Activated CD8-positive, alpha-beta memory T cell treated with anti-CD3 and anti-CD28 coated beads for 24 hours (primary cell): ENCODE measurements around the gene BCAS4.

ENCODE experiments used
- DNase-seq: peaks from one replicate; pipeline ENCODE4 v3.0.0-alpha.2; 2020

BCAS4 gene

GRCh38 chr20:50857348-50857747, 62.5 kb downstream of the BCAS4 start:
- no peak for DNase-seq

GRCh38 chr20:50858525-50858924, 63.7 kb downstream of the BCAS4 start:
- DNase-seq = no peak

GRCh38 chr20:50859161-50859560, 64.3 kb downstream of the BCAS4 start:
- no peak for DNase-seq

GRCh38 chr20:50861012-50861411, 66.2 kb downstream of the BCAS4 start:
- DNase-seq = no peak

GRCh38 chr20:50862546-50862945, 67.7 kb downstream of the BCAS4 start:
- no peak for DNase-seq

- no peak for DNase-seq
These were observed 70.3 kb downstream of the BCAS4 start for GRCh38 chr20:50865114-50865513.

- no peak for DNase-seq
These were observed 70.7 kb downstream of the BCAS4 start for GRCh38 chr20:50865591-50865990.

GRCh38 chr20:50866036-50866685, 71.3 kb downstream of the BCAS4 start:
- no peak for DNase-seq

- no peak for DNase-seq
These were observed 72.0 kb downstream of the BCAS4 start for GRCh38 chr20:50866831-50867230.

- no peak for DNase-seq
These were observed 72.9 kb downstream of the BCAS4 start for GRCh38 chr20:50867805-50868204.

- DNase-seq = no peak
These were observed 73.9 kb downstream of the BCAS4 start for GRCh38 chr20:50868509-50869495.

GRCh38 chr20:50870561-50871161, 75.8 kb downstream of the BCAS4 start:
- DNase-seq = no peak

- DNase-seq = no peak
These were observed 77.9 kb downstream of the BCAS4 start for GRCh38 chr20:50872560-50873425.

- no peak for DNase-seq
These were observed 78.7 kb downstream of the BCAS4 start for GRCh38 chr20:50873585-50873984.

- DNase-seq = no peak
These were observed 79.4 kb downstream of the BCAS4 start for GRCh38 chr20:50874111-50874757.

GRCh38 chr20:50874758-50875665, 80.2 kb downstream of the BCAS4 start:
- no peak for DNase-seq

- DNase-seq = no peak
These were observed 81.3 kb downstream of the BCAS4 start for GRCh38 chr20:50876063-50876685.

- no peak for DNase-seq
These were observed 82.0 kb downstream of the BCAS4 start for GRCh38 chr20:50876816-50877215.

GRCh38 chr20:50877232-50877743, 82.4 kb downstream of the BCAS4 start:
- DNase-seq = no peak
